ENCODE measurements around the gene PPP2R5C.

DNA sequence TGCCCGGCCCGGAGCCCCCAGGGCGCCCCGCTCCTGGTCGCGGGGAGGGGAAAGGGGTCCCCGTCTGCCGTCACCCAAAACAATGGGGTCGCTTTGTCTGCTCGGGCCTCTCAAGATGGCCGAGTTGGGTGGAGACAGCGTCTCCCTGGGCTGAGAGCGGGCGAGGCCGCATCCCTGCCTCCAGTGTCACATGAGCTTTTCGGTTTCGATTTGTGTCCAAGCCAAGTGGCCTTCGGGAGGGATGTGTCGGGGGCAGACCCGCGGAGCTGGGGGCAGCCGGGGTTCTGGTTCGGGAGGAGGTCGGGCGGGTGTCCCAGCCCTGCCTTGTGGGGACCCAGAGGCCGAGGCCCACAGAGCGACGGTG, 203.7 kb downstream of the PPP2R5C start:
- TF ChIP-seq, protein P1, sequence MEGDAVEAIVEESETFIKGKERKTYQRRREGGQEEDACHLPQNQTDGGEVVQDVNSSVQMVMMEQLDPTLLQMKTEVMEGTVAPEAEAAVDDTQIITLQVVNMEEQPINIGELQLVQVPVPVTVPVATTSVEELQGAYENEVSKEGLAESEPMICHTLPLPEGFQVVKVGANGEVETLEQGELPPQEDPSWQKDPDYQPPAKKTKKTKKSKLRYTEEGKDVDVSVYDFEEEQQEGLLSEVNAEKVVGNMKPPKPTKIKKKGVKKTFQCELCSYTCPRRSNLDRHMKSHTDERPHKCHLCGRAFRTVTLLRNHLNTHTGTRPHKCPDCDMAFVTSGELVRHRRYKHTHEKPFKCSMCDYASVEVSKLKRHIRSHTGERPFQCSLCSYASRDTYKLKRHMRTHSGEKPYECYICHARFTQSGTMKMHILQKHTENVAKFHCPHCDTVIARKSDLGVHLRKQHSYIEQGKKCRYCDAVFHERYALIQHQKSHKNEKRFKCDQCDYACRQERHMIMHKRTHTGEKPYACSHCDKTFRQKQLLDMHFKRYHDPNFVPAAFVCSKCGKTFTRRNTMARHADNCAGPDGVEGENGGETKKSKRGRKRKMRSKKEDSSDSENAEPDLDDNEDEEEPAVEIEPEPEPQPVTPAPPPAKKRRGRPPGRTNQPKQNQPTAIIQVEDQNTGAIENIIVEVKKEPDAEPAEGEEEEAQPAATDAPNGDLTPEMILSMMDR (IDR thresholded peaks at IDR 0.05; ENCODE audit: extremely low read depth in 1 of 2, insufficient read depth in 1 of 2, low read depth in 1 of 2, low read length in 2 of 2), result no peak
- TF ChIP-seq, protein P2, sequence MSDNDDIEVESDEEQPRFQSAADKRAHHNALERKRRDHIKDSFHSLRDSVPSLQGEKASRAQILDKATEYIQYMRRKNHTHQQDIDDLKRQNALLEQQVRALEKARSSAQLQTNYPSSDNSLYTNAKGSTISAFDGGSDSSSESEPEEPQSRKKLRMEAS (IDR thresholded peaks at IDR 0.05; ENCODE audit: insufficient read depth, insufficient read length), result no peak
- no peak for TF ChIP-seq GATA2 (IDR thresholded peaks at IDR 0.05; ENCODE audit: insufficient read depth, insufficient read length, low read depth, low read length)
- TF ChIP-seq EZH2 (IDR thresholded peaks at IDR 0.05; ENCODE audit: borderline replicate concordance, low read depth, low read length, severe bottlenecking), result no peak
- no peak for TF ChIP-seq MYC (IDR thresholded peaks at IDR 0.05; ENCODE audit: low read depth, low read length)
- TF ChIP-seq POLR2A (IDR thresholded peaks at IDR 0.05; ENCODE audit: low read depth, low read length), result no peak
- TF ChIP-seq FOS (IDR thresholded peaks at IDR 0.05; ENCODE audit: borderline replicate concordance, insufficient read depth, low read length), result no peak
- peak; percentile 15 for TF ChIP-seq POLR2AphosphoS5 (IDR thresholded peaks at IDR 0.05; ENCODE audit: insufficient read depth, low read depth, low read length)
